Neural progenitor cell (in vitro differentiated cells): ENCODE data around the gene RTN4IP1. TPM values are rescaled to one million over a fixed set of nuclear protein-coding genes. Genes with fewer than 3 reads are reported as not detected.
A peak's percentile ranks its signal among the peaks of the same experiment; 100 is the strongest.

Experiments
- DNase-seq: peaks from one replicate; pipeline ENCODE4 v3.0.0-alpha.2; 2016; ENCODE audit warnings: low spot score
- H2AFZ ChIP-seq: fragments of 200-600 bp; sonication (generic); replicated peaks from 2 replicates; pipeline ENCODE4 v1.6.1; 2016; ENCODE audit warnings: antibody characterized with exemption
- H3F3A ChIP-seq: fragments of 200-600 bp; sonication (generic); 2 replicates; pipeline ENCODE4 v1.6.1; 2016; ENCODE audit warnings: antibody characterized with exemption, low read depth
- H3K27ac ChIP-seq: fragments of 200-600 bp; sonication (generic); 2 replicates; pipeline ENCODE4 v1.5.1; 2016; ENCODE audit warnings: mild to moderate bottlenecking
- H3K27me3 ChIP-seq: fragments of 200-600 bp; sonication (generic); 2 replicates; pipeline ENCODE4 v1.6.1; 2016; ENCODE audit warnings: mild to moderate bottlenecking, moderate library complexity
- H3K36me3 ChIP-seq: fragments of 200-600 bp; sonication (generic); 2 replicates; pipeline ENCODE4 v1.5.1; 2016
- H3K4me1 ChIP-seq: fragments of 200-600 bp; sonication (generic); 2 replicates; pipeline ENCODE4 v1.6.1; 2016; ENCODE audit warnings: mixed run types
- H3K4me2 ChIP-seq: fragments of 200-600 bp; sonication (generic); 2 replicates; pipeline ENCODE4 v1.6.1; 2016
- H3K4me3 ChIP-seq: fragments of 200-600 bp; sonication (generic); 2 replicates; pipeline ENCODE4 v1.5.1; 2016
- H3K79me2 ChIP-seq: fragments of 200-600 bp; sonication (generic); 2 replicates; pipeline ENCODE4 v1.6.1; 2016; ENCODE audit warnings: low read depth
- H3K9ac ChIP-seq: fragments of 200-600 bp; sonication (generic); 2 replicates; pipeline ENCODE4 v1.6.1; 2016
- H3K9me3 ChIP-seq: fragments of 200-600 bp; sonication (generic); 2 replicates; pipeline ENCODE4 v1.5.1; 2016; ENCODE audit warnings: low read depth
- H4K20me1 ChIP-seq: fragments of 200-600 bp; sonication (generic); 2 replicates; pipeline ENCODE4 v1.6.1; 2016; ENCODE audit warnings: low read depth
- H3K27ac Mint-ChIP-seq: 3 replicates; pipeline ENCODE4 v1.8.0; 2021; ENCODE audit warnings: mixed read lengths
- H3K27me3 Mint-ChIP-seq: 2 replicates; pipeline ENCODE4 v1.8.0; 2022; ENCODE audit warnings: low read depth, mild to moderate bottlenecking, inconsistent platforms, moderate library complexity, mixed read lengths; ENCODE audit not compliant: insufficient read depth
- H3K36me3 Mint-ChIP-seq: 3 replicates; pipeline ENCODE4 v1.8.0; 2021; ENCODE audit warnings: mixed read lengths
- H3K4me1 Mint-ChIP-seq: 3 replicates; pipeline ENCODE4 v1.8.0; 2021; ENCODE audit warnings: mixed read lengths
- H3K4me3 Mint-ChIP-seq: 3 replicates; pipeline ENCODE4 v1.8.0; 2021; ENCODE audit warnings: mild to moderate bottlenecking, moderate library complexity, mixed read lengths
- H3K9me3 Mint-ChIP-seq: 3 replicates; pipeline ENCODE4 v1.8.0; 2020; ENCODE audit warnings: mixed read lengths
- EZH2 ChIP-seq: fragments of 200-600 bp; sonication (generic); IDR thresholded peaks from 2 replicates; pipeline ENCODE4 v1.6.1; 2017; ENCODE audit warnings: antibody characterized with exemption, mild to moderate bottlenecking, moderate library complexity
- EZH2phosphoT487 ChIP-seq: fragments of 200-600 bp; sonication (generic); IDR thresholded peaks from 2 replicates; pipeline ENCODE4 v1.6.1; 2017; ENCODE audit warnings: antibody characterized with exemption
- small RNA-seq: library from RNA; depleted of rRNA; stranded (forward); fragments of <200 nt; gene quantifications from one replicate; pipeline ENCODE3, GENCODE V24; 2015
- total RNA-seq: library from RNA; depleted of rRNA; stranded (reverse); fragments of >200 nt; gene quantifications from 2 replicates; pipeline ENCODE4 v1.2.3, GENCODE V29; 2015; ENCODE audit warnings: low replicate concordance
- TF ChIP-seq, protein P1 (sequence below): fragments of 200-600 bp; sonication (generic); IDR thresholded peaks from 2 replicates; pipeline ENCODE4 v1.5.1; 2017; ENCODE audit warnings: antibody characterized with exemption, mild to moderate bottlenecking

The RTN4IP1 gene
- total RNA-seq, 1 donor from 2014 or later, result 10.2 TPM

DNA sequence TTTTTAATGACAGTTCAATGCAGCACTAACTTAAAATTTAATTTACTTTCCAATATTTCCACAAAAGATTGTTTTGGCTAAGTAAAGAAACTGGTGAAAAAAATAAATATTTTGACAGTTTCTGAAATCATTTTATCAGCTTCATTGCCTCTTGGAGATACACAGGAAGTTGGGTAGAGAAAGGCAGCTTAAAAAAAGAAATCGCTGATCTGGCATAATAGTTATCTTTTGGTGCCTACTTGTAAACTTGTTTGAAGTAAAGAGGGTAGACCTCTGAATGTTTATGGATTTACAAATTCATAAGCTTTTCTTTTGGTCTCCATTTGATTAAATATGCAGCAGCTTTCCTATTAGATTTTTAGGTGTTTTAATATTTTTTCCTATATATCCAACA, 103.4 kb downstream of the RTN4IP1 start:
- Mint-ChIP-seq H3K27ac (no peak overlapping the region), H3K9me3 (no peaks in the 10 kb centered on the region), H3K27me3 (no peaks in the 10 kb centered on the region), H3K4me1 (no peaks in the 10 kb centered on the region), H3K4me3 (no peak overlapping the region), H3K36me3 (no peaks in the 10 kb centered on the region)
- H3K4me2 ChIP-seq, result no peak overlapping the region
- TF ChIP-seq, protein P1, sequence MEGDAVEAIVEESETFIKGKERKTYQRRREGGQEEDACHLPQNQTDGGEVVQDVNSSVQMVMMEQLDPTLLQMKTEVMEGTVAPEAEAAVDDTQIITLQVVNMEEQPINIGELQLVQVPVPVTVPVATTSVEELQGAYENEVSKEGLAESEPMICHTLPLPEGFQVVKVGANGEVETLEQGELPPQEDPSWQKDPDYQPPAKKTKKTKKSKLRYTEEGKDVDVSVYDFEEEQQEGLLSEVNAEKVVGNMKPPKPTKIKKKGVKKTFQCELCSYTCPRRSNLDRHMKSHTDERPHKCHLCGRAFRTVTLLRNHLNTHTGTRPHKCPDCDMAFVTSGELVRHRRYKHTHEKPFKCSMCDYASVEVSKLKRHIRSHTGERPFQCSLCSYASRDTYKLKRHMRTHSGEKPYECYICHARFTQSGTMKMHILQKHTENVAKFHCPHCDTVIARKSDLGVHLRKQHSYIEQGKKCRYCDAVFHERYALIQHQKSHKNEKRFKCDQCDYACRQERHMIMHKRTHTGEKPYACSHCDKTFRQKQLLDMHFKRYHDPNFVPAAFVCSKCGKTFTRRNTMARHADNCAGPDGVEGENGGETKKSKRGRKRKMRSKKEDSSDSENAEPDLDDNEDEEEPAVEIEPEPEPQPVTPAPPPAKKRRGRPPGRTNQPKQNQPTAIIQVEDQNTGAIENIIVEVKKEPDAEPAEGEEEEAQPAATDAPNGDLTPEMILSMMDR, result no peak
- TF ChIP-seq EZH2phosphoT487 (no peak), EZH2 (no peak)
- no peaks in the 10 kb centered on the region for H3F3A ChIP-seq
- H2AFZ ChIP-seq, result no peak overlapping the region
- H3K27me3 ChIP-seq, result no peaks in the 10 kb centered on the region
- no peaks in the 10 kb centered on the region for H3K4me1 ChIP-seq
- H3K9me3 ChIP-seq, result no peaks in the 10 kb centered on the region
- no peak overlapping the region for H3K27ac ChIP-seq
- H3K9ac ChIP-seq, result no peak overlapping the region
- no peaks in the 10 kb centered on the region for H3K79me2 ChIP-seq
- DNase-seq, result no peak
- no peaks in the 10 kb centered on the region for H3K36me3 ChIP-seq
- H4K20me1 ChIP-seq, result no peaks in the 10 kb centered on the region
- no peak overlapping the region for H3K4me3 ChIP-seq

DNA sequence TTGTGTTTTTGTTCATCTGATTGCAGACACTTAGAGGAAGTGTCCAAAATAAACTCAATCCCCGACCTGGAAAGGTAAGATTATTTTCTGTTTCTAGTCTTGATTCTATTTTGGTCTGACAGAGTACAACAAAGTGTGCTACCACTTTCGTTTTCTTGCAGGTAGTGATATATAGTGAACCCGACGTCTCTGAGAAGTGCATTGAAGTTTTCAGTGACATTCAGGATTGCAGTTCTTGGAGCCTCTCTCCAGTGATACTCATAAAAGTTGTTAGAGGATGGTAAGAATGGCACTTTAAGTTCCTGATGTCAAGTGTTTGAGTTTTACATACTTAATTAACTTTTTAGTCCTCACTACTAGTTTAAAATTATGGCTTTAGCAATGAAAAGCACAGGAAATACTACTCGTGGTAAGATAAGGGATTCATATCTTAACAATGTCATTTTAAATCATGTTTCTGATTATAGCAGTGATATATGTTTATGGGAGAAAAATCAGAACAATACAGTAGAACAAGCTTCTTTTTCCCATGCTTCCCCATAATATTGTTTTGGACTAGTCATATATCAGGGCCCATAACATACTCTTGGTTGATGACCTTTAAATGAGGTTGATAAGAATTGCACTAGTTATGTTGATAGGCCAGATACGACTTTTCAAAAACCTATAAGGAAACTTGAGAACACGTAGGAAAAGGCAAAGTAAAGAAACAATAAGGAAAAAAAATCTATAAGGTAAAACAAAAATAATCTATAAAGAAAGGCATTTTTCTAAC, 104.0 kb downstream of the RTN4IP1 start:
- Mint-ChIP-seq H3K36me3 (no peaks in the 10 kb centered on the region), H3K4me1 (no peaks in the 10 kb centered on the region), H3K27me3 (no peaks in the 10 kb centered on the region), H3K9me3 (no peaks in the 10 kb centered on the region), H3K4me3 (no peak overlapping the region), H3K27ac (no peak overlapping the region)
- DNase-seq, result no peak
- Histone ChIP-seq H3K9ac (no peak overlapping the region), H2AFZ (peak overlapping the region; percentile 38), H4K20me1 (no peaks in the 10 kb centered on the region), H3K4me2 (no peak overlapping the region), H3K4me3 (no peak overlapping the region), H3K27ac (no peak overlapping the region), H3K4me1 (no peaks in the 10 kb centered on the region), H3F3A (no peaks in the 10 kb centered on the region), H3K9me3 (no peaks in the 10 kb centered on the region), H3K79me2 (no peaks in the 10 kb centered on the region), H3K36me3 (no peaks in the 10 kb centered on the region), H3K27me3 (no peaks in the 10 kb centered on the region)
- TF ChIP-seq, protein P1, result no peak
- TF ChIP-seq EZH2, result no peak
- TF ChIP-seq EZH2phosphoT487, result no peak

DNA sequence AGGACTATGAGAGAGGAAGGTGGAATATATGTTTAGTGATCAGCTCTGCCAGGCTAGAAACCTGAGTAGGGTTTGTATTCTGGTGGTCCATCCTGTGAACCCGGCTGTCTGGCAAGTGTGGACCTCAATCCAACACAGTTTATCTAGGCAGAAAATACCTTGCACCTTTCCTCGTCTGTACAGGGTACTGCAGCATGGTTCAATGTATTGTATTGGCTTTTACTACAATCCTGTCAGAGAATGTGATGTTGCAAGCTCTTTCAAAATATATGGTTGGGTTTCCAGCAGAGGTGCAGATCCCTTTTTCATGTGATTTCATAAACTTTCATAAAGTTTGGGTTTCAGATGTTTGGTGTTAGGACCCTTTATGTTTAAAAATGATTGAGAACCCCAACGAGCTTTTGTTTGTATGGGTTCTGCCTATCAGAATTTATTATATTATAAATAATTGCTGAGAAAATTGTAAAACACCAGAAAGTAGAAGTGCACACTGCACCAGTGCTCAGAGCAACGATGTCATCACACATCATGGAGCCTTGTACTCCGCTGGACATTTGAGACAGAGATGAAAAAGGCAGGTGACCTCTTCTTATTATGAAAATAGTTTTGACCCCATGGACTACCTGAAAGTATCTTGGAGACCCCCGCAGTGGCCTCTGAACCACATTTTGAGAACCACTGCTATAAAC, 106.6 kb downstream of the RTN4IP1 start:
- no peak for DNase-seq
- no peaks in the 10 kb centered on the region for H4K20me1 ChIP-seq
- no peak overlapping the region for H3K27ac Mint-ChIP-seq
- no peaks in the 10 kb centered on the region for H3K27me3 Mint-ChIP-seq
- H3K4me3 ChIP-seq, result no peak overlapping the region
- no peaks in the 10 kb centered on the region for H3K9me3 ChIP-seq
- H2AFZ ChIP-seq, result no peak overlapping the region
- no peaks in the 10 kb centered on the region for H3K79me2 ChIP-seq
- no peak overlapping the region for H3K4me3 Mint-ChIP-seq
- H3K4me1 Mint-ChIP-seq, result no peaks in the 10 kb centered on the region
- no peaks in the 10 kb centered on the region for H3K36me3 ChIP-seq
- no peaks in the 10 kb centered on the region for H3F3A ChIP-seq
- no peak overlapping the region for H3K9ac ChIP-seq
- TF ChIP-seq, protein P1, result no peak
- TF ChIP-seq EZH2 (no peak), EZH2phosphoT487 (no peak)
- no peaks in the 10 kb centered on the region for H3K27me3 ChIP-seq
- no peak overlapping the region for H3K27ac ChIP-seq
- no peak overlapping the region for H3K4me2 ChIP-seq
- H3K9me3 Mint-ChIP-seq, result no peaks in the 10 kb centered on the region
- no peaks in the 10 kb centered on the region for H3K36me3 Mint-ChIP-seq
- H3K4me1 ChIP-seq, result no peaks in the 10 kb centered on the region

Small RNAs within 50 kb of the gene (small RNA-seq; reads per million reads assigned to genes)
- not detected for gene RNU6-527P

Other genes with a start within 250 kb of the RTN4IP1 start
- 15.0 and 23.0 TPM in 2 replicates for gene QRSL1, start 80 bp upstream of the RTN4IP1 start, total RNA-seq